WTC11 (cell line): ENCODE data around the gene SRPRB. TPM values are rescaled to one million over a fixed set of nuclear protein-coding genes. Genes with fewer than 3 reads are reported as not detected.

Source experiments
- ATAC-seq: fragments of 200-7000 bp; cut with Tn5 transposase; 2 replicates; pipeline ENCODE4 v1.10.0; 2021; ENCODE audit warnings: mild to moderate bottlenecking, moderate library complexity
- CTCF ChIA-PET: fragments of 300-600 bp; sonication (Branson Sonifier 250); formaldehyde crosslinking; loops from one replicate; lab custom pipeline; 2021; ENCODE audit warnings: antibody characterized with exemption; lab: Charles Lee
- POLR2A ChIA-PET: fragments of 350-600 bp; sonication (Branson Sonifier 250); formaldehyde crosslinking; loops from one replicate; lab custom pipeline; 2021; ENCODE audit warnings: antibody characterized with exemption; lab: Charles Lee
- DNase-seq: peaks from one replicate; pipeline ENCODE4 v3.0.0; 2021; ENCODE audit warnings: low spot score
- H3K27ac Mint-ChIP-seq: 2 replicates; pipeline ENCODE4 v1.8.0; 2021; ENCODE audit warnings: mixed read lengths
- H3K27me3 Mint-ChIP-seq: 2 replicates; pipeline ENCODE4 v1.8.0; 2021; ENCODE audit warnings: low read depth, mild to moderate bottlenecking, moderate library complexity, mixed read lengths
- H3K36me3 Mint-ChIP-seq: 2 replicates; pipeline ENCODE4 v1.8.0; 2021; ENCODE audit warnings: mixed read lengths
- H3K4me1 Mint-ChIP-seq: 2 replicates; pipeline ENCODE4 v1.8.0; 2022; ENCODE audit warnings: mixed read lengths
- H3K4me3 Mint-ChIP-seq: 2 replicates; pipeline ENCODE4 v1.8.0; 2021; ENCODE audit warnings: mild to moderate bottlenecking, moderate library complexity, mixed read lengths
- H3K9me3 Mint-ChIP-seq: 2 replicates; pipeline ENCODE4 v1.8.0; 2021; ENCODE audit warnings: mixed read lengths
- CBFB ChIP-seq: sonication (generic); formaldehyde crosslinking; IDR thresholded peaks from 2 replicates; pipeline ENCODE4 v1.8.1; 2022; ENCODE audit warnings: mild to moderate bottlenecking, low read depth, missing genetic modification reagents
- CDX4 ChIP-seq: fragments of 250-450 bp; sonication (Bioruptor Pico); IDR thresholded peaks from 2 replicates; pipeline ENCODE4 v1.9.0; 2021; ENCODE audit warnings: moderate library complexity, mild to moderate bottlenecking, inconsistent platforms, borderline replicate concordance
- E2F5 ChIP-seq: sonication (generic); formaldehyde crosslinking; IDR thresholded peaks from 2 replicates; pipeline ENCODE4 v1.8.1; 2022; ENCODE audit warnings: mild to moderate bottlenecking, moderate library complexity, missing genetic modification reagents
- ERG ChIP-seq: fragments of 250-450 bp; sonication (Bioruptor Pico); IDR thresholded peaks from 2 replicates; pipeline ENCODE4 v1.8.0; 2021; ENCODE audit warnings: mild to moderate bottlenecking
- FOXP4 ChIP-seq: sonication (generic); formaldehyde crosslinking; IDR thresholded peaks from 2 replicates; pipeline ENCODE4 v1.8.0; 2022; ENCODE audit warnings: mild to moderate bottlenecking, missing genetic modification reagents
- IRF2 ChIP-seq: sonication (generic); formaldehyde crosslinking; IDR thresholded peaks from 2 replicates; pipeline ENCODE4 v1.8.0; 2022; ENCODE audit warnings: low read depth, missing genetic modification reagents, borderline replicate concordance
- JAZF1 ChIP-seq: fragments of 250-450 bp; sonication (Bioruptor Pico); IDR thresholded peaks from 2 replicates; pipeline ENCODE4 v1.9.0; 2021; ENCODE audit warnings: moderate library complexity, mild to moderate bottlenecking, inconsistent platforms
- JUN ChIP-seq: sonication (generic); formaldehyde crosslinking; IDR thresholded peaks from 2 replicates; pipeline ENCODE4 v1.8.0; 2023; ENCODE audit warnings: mild to moderate bottlenecking, missing genetic modification reagents
- MAX ChIP-seq: sonication (generic); formaldehyde crosslinking; IDR thresholded peaks from 2 replicates; pipeline ENCODE4 v1.8.0; 2022; ENCODE audit warnings: mild to moderate bottlenecking, missing genetic modification reagents
- NFYB ChIP-seq: sonication (generic); formaldehyde crosslinking; conservative IDR thresholded peaks from 2 replicates; pipeline ENCODE4 v1.8.0; 2022; ENCODE audit warnings: low read depth, missing genetic modification reagents
- NR3C1 ChIP-seq: sonication (generic); formaldehyde crosslinking; conservative IDR thresholded peaks from 2 replicates; pipeline ENCODE4 v1.8.1; 2023; ENCODE audit warnings: low read depth, mild to moderate bottlenecking, missing genetic modification reagents
- STAT6 ChIP-seq: sonication (generic); formaldehyde crosslinking; conservative IDR thresholded peaks from 2 replicates; pipeline ENCODE4 v1.8.1; 2023; ENCODE audit warnings: mild to moderate bottlenecking, low read depth, missing genetic modification reagents, moderate library complexity
- USF1 ChIP-seq: sonication (generic); formaldehyde crosslinking; IDR thresholded peaks from 2 replicates; pipeline ENCODE4 v1.8.0; 2022; ENCODE audit warnings: mild to moderate bottlenecking, missing genetic modification reagents
- ZBTB43 ChIP-seq: sonication (generic); formaldehyde crosslinking; IDR thresholded peaks from 2 replicates; pipeline ENCODE4 v1.8.1; 2023; ENCODE audit warnings: mild to moderate bottlenecking, missing genetic modification reagents
- ZNF138 ChIP-seq: sonication (generic); formaldehyde crosslinking; conservative IDR thresholded peaks from 2 replicates; pipeline ENCODE4 v1.8.1; 2022; ENCODE audit warnings: mild to moderate bottlenecking, moderate library complexity, missing genetic modification reagents
- ZNF232 ChIP-seq: sonication (generic); formaldehyde crosslinking; IDR thresholded peaks from 2 replicates; pipeline ENCODE4 v1.8.0; 2022; ENCODE audit warnings: mild to moderate bottlenecking, missing genetic modification reagents
- ZNF396 ChIP-seq: fragments of 250-450 bp; sonication (Bioruptor Pico); IDR thresholded peaks from 2 replicates; pipeline ENCODE4 v1.8.0; 2021; ENCODE audit warnings: mild to moderate bottlenecking, moderate library complexity, borderline replicate concordance
- ZNF425 ChIP-seq: fragments of 250-450 bp; sonication (Bioruptor Pico); conservative IDR thresholded peaks from 2 replicates; pipeline ENCODE4 v1.9.0; 2021; ENCODE audit warnings: mild to moderate bottlenecking
- total RNA-seq: library from RNA; stranded (reverse); gene quantifications from 3 replicates; pipeline ENCODE4 v1.2.3, GENCODE V29; 2021

SRPRB gene
- total RNA-seq, 1 experiment from 2014 or later: 40.9 TPM

GRCh38 chr3:133815386-133815785, 9.8 kb downstream of the SRPRB start (continued):
- TF ChIP-seq NR3C1 (CRISPR knock-in tag) (no peak), CDX4 (CRISPR knock-in tag) (no peak), ZNF232 (no peak), JAZF1 (CRISPR knock-in tag) (no peak), FOXP4 (CRISPR knock-in tag) (no peak), ERG (CRISPR knock-in tag) (no peak), E2F5 (CRISPR knock-in tag) (no peak)

- Mint-ChIP-seq H3K9me3 (no peaks in the 10 kb centered on the region), H3K27me3 (no peaks in the 10 kb centered on the region), H3K4me1 (peaks cover 16% of the 10 kb centered on the region), H3K27ac (no peak overlapping the region), H3K4me3 (no peak overlapping the region), H3K36me3 (peaks cover 62% of the 10 kb centered on the region)
- ATAC-seq (no peak), DNase-seq (no peak)
- ChIA-PET CTCF (interaction anchor here (1.2 to 1.7 kb wide), 2 partner anchors 12 to 157 kb away, joined by 3 to 9 read pairs; no protein-coding TSS in a partner anchor), POLR2A (interaction anchor here (0.8 kb wide), 1 partner anchor 77 kb away, joined by 5 read pairs; no protein-coding TSS in a partner anchor)
- TF ChIP-seq ZNF396 (CRISPR knock-in tag) (no peak), CBFB (CRISPR knock-in tag) (no peak), MAX (no peak), ZBTB43 (CRISPR knock-in tag) (no peak), IRF2 (CRISPR knock-in tag) (no peak), USF1 (CRISPR knock-in tag) (no peak), NFYB (CRISPR knock-in tag) (no peak), JUN (no peak), STAT6 (CRISPR knock-in tag) (no peak), ZNF138 (CRISPR knock-in tag) (no peak), ZNF425 (CRISPR knock-in tag) (no peak)
Measured at GRCh38 chr3:133820129-133820528, 14.5 kb downstream of the SRPRB start.
